ENCODE data around the gene SSR3. TPM values are rescaled to one million over a fixed set of nuclear protein-coding genes. Genes with fewer than 3 reads are reported as not detected.
A peak's percentile ranks its signal among the peaks of the same experiment; 100 is the strongest.
"Not testable (repeated sequence)": the region's sequence is repeated elsewhere in the genome, so short reads cannot be mapped to it uniquely, and the experiment has no call there.

Gene SSR3
- 74.9 TPM for total RNA-seq

DNA sequence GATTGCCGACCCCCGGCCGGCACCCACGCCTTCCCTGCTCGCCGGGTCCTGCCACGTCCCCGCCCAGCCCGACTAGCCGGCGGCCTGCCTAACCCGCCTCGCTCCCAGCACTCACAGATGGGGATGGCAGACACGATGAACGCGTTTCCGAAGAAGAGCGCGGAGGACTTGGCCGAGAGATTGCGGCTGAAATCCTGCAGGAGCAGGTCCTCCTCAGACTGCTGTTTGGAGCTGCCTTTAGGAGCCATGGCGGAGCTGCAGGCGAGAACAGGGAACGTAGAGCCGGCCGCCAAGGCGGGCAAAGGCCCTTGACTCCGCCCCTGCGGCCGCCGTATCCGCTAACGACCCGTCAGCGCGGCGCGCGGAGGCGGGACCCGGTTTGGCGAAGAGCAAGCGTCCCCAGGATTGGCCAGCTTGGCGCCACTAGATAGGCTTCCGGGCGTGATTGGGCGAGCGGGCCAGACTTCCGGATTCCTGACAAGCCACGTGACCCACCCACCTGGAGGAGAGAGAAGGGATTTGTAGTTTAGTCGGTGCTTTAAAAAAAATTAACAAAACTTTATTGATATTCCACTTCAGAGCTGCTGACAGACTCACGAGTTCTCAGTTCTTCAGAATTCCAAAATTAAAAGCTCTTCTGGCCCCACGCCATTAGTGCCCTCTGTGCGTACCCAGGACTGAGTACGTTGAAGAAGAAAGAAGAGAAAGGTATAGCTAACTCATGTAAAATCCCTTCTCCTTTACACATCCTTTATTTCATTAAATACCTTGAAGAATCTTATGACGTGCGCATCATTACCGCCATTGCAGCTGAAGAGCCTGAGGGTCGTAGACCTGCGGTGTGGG lies at the start of gene SSR3:
SSR3 (minus strand) TSS at position 276 of the 846 bp plus-strand sequence; CDS start at position 248, 28 bp downstream.
- peak; percentile 100 for DNase-seq

DNA sequence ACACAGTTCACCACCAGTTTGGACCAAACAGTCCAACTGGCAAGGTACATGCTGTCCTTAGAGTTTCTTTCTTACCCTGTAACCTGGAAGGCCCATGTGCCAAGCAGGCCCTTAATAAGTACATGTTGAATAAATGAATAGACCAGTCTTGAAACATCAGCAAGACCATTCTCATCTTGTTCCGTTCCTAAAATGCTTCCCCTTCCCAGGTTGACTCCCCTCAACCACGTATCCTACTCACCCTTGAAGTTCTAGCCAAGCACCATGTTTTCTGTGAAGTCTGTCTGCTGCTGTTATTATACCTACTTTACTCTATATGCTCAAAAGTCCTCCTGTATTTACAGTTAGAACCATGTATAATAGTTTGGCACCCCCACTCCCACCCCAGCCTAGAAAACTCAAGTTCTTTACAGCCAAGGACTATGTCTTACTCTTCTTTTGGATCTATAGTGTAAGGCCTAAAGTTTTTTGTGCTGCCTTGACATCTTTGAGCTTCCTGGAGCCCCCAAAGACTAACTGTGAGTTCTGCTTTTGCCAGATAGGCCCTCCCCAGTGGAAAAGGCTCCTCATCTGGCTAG lies 49.2 kb upstream of the SSR3 start:
- DNase-seq: no peak

DNA sequence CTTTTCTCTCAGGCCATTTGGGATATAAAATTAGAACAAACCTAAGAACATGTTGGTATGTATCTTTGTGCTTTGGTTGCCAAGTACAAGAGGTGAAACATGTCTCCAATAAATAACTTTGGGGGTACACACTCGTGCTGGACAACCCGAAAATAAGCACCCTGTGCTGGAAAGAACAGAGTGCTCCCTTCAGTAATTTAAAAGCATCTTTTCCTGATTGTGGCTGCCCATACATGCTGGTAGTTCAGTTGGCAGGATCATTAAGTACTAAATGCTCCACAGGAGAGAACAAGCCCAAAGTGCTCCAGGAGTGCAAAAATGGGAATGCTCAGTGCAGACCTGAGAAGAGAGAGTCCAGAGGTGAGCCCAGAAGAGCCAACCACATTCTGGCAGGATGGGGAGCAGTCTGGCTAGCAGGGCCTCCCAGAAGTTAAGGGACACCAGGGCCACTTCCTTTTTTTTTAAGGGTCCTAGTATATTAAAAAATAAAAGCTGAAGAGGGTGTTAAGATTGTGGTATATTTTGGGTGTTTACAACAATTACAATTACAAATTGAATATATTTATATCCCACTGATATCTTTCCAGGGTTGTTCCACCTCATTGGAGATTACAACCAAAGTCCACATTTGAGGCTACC lies 48.6 kb upstream of the SSR3 start:
- DNase-seq: no peak

DNA sequence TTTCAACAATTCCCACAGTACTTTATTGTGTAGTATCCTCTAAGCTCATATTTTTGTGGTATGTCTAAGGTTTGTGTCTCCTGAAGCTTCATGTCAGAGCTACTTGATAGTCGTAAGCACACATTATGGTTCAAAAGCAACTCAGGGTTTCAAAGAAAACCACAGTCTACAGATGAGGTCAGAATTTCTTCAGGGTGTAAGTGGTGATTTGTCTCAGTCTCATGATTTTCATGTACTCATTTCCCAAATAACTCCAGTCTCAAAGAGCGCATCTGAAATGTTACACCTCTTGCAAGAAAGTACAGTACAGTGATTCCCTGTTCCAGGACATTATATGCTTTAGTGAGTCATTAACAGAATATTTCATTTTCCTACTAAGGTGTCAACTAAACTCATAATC lies 47.5 kb upstream of the SSR3 start:
- DNase-seq: no peak

DNA sequence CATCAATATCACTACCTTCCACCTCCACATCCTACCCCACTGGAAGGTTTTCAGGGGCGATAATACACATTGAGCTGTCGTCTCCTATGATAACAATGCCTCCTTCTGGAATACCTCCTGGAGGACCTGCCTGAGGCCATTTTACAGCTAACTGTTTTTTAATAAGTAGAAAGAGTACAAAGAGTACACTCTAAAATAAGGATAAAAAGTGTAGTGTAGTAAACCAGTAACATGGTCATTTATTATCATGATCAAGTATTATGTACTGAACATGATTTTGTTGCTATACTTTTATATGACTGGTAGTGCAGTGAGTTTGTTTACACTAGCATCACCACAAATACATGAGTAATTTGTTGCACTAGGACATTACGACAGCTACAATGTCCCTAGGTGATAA lies 46.6 kb upstream of the SSR3 start:
- no peak for DNase-seq

DNA sequence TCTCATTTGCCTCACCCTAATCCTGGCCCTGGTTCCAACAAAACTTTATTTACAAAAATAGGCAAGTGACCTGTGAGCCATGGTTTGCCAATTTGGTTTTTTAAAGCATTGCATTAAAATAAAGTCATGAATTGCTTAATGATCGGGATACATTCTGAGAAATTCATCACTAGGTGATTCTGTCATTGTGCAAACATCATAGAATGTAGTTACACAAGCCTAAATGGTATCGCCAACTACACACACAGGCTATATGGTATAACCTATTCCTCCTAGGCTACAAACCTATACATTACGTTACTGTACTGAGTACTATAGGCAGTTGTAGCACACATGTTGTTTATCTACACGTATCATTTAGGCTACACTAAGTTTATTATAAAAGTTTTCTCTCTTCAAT lies 45.9 kb upstream of the SSR3 start:
- DNase-seq: no peak

DNA sequence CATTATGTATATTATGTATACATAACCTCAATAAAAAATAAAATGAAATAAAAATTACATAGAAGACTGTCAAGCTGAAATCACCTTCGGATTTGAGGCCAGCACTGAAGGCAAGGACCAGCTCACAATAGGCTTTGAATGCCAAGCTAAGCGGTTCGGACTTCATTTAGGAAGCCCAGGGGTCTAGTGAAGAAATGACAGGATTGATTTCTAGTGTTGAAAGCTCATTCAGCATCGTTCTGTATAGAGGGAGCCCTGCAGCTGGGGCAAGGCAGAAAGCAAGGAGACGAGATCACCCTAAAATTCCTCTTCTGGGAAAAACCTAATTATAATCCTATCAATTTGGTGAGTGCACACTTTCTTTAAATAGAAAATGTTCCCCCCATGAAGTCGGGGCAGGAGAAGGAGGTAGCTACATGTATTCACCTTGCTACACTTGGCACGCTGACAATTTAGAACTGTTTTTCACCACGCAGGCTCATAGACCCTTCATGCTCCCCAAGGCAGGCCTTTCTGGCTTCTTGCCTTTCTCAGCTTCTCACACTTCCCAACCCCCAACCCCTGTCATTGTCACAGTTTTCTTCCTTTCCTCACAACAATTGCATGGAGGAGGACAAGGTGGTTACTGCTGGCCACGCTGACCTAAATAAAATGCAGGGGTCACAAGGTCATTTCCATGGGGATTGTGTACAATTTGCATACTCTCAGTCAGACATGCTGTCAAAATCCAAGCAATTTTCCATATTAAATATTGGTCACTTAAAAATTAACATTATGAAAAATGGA lies 44.4 kb upstream of the SSR3 start:
- no peak for DNase-seq

DNA sequence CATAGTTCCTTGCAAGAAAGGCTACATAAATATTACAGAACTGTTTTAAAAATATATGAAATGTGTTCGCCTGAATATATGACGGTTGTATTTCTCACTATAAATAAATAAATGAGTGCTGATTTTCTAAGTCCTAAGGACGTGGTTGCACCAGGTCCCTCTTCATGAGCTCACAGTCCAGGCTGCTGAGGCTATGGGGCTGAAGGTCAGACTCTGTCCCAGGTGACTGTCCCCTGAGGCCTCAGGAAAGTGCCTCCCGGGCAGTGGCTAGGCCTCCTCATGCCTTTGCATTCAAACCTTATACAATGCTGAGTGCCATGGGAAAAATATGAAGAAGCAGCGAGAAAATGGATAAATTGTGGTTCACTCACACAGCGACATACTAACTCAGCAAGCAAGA lies 43.5 kb upstream of the SSR3 start:
- no peak for DNase-seq

DNA sequence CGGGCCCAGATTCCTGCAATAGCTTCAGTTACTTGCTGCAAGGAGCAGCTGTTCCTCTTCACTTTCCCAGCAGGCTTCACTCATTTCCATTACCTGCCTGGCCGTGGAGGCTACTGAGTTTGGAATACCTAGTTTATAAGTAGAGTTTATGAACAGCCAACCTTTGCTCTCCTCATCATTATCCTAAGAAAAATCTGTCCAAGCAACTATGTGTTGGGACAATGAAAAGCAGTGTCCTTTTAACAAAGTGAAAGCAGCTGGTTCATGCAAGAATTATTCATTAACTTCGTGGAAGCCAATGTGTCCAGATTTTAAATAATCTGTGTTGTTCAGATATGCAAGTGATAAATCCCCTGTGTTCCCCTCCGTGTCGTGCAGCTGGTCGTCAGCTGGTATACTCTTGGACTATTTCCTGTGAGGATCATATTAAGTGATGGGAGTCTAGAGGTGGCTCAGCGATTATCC lies 39.3 kb upstream of the SSR3 start:
- DNase-seq: peak; percentile 52

DNA sequence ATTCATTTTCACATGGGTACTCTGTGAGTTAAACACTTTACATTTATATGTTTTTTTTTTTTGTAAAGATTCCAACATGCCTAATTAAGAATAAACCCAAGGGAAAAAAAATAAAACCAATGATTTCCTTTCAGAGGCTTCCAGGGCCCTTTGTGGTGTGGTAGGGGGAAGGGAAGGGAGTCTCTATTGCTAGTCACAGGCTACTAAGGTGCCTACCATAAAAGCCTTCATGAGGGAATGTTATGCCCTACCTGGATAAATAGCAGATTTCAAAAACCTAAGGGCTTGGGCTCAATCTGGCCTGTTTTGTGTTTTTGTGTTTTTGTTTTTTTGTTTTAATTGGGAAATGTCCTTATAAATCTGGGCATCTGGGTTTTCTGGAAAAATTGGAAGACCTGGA lies 38.9 kb upstream of the SSR3 start:
- no peak for DNase-seq

DNA sequence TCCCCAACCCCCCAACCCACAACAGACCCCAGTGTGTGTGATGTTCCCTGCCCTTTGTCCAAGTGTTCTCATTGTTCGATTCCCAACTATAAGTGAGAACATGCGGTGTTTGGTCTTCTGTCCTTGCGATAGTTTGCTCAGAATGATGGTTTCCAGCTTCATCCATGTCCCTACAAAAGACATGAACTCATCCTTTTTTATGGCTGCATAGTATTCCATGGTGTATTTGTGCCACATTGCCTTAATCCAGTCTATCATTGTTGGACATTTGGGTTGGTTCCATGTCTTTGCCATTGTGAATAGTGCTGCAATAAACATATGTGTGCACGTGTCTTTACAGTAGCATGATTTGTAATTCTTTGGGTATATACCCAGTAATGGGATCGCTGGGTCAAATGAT lies 34.9 kb upstream of the SSR3 start:
- not testable (repeated sequence) for DNase-seq

DNA sequence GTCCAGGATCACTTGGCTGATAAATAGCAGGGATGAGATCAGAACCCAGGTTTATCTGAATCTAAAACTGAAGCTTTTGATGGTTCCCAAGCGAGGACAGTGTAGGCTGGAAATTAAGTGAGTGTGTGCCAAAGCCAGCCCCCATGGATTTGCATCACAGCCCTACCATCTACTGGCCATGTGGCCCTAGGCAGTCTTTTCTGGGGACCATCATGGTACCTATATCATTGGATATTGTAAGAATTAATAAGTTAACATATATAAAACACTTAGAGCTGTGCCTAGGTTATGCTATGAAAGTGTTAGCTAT lies 32.8 kb upstream of the SSR3 start:
- DNase-seq: no peak

DNA sequence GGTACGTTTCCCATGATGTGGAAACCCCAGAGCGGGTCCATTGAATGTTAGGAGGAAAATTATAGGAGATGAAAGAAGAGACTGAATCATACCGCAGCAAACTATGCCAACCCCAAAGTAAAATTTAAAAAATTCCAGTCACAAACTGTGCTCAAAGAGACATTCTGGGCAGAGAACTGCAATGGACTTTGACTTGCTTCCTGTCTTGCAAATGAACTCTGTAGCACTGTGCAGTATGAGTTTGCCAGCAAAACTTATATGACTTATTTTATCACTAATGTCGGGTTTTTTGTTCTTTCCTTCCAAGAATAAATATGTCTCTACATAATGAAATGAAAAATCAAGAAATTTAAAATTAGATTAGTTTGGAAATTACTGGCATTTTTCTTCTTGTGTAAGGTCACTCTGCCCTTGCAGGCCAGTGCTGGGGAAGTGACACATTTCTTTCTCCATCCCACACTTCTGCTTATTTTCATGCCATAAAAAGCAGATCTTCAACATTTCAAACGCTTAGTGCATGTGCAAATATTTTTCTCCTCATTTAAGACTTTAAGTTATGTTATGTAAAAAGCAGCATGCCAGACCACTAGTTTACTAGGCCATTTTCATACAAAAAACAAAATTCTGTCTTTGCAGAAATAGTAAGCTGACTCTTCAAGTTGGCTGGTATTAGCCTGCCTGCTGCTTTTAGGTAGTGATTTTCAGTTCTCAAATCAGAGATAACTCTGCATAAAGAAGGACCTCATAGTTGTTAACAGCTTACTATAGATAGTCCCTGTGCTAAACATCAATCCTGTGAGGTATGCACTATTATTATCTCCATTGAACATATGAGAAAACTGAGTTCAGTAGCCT lies 32.2 kb upstream of the SSR3 start:
- no peak for DNase-seq

DNA sequence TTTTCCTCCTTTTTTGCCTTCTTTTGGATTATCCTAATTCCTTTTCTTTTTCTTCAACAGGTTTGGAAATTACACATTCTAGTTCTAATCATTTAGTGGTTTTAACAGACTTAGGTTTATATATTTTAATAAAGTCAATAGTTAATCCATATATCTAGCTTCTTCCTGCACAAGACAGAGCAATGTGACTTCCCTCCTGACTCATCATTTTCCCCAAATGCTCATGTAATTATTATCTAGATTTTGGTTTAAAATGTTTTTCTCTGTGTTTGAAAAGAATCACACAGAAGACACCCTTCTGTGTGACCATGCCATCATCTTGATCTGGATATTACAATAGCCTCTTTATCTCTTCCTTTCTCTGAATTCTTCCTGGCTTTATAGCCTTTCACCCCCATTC lies 28.6 kb upstream of the SSR3 start:
- DNase-seq: no peak

DNA sequence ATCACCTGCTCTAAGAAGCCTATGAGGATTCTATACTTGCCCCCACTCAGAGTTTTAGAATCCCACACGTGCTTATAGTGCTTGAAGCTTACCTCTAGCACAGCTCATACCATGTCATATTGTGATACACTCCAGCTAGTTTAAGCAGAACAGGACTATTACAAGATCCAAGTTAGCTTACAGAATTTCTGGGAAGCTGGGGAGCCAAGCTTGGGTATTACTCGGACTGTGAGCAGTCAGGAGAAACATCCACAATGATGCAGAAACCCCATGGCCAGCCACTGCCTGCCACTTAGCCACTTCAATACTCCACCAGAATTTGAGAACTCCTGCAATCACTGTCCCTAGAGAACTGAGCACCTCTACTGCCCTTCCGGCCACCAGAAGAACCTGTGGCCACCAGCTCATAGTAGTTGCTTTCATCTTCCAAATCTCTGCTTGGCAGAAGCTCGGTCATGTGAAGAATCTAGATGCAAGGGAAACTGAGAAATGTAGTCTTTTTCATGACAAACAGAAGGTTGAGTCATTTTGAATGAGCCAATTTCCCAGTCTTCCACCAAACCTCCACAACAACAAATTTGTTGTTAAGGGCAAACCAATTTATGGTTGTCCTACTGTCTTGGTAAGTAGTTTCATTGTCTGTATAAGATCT lies 27.7 kb upstream of the SSR3 start:
- DNase-seq: no peak

DNA sequence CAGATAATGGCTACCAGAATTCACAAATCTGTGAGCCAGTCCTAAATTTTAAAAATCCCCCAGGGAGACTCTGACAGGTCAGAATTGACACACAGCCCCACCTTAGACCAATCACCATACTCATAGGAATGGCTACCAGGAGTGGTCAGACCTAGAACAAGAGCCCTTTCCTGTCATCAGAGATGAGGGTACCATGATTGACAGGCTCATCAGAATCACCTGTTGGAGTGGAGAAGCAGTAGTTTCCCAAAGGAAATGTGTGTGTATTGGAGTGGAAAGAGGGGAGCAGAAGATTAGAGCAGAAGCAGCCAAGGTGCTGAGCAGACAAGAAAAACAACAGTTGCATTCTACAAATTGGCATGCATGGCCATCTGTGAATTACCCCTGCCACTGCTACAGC lies 27.0 kb upstream of the SSR3 start:
- DNase-seq: no peak

DNA sequence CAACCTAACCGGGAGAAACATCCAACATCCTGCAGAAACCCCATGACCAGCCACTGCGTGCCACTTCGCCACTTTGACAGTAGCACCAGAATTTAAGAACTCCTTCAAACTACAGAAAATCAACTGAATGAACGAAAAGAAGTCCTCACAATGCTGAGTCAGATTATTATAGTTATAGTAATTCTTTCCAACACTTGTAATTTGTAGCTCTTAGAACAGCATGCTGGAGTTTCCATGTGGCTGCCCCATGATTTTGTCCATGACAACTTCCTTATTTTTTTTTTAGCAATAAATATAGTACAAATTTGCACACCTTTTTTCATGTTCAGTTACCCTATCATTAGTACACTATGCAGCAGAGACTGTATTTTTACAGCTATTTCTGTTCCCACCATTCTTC lies 26.1 kb upstream of the SSR3 start:
- no peak for DNase-seq

DNA sequence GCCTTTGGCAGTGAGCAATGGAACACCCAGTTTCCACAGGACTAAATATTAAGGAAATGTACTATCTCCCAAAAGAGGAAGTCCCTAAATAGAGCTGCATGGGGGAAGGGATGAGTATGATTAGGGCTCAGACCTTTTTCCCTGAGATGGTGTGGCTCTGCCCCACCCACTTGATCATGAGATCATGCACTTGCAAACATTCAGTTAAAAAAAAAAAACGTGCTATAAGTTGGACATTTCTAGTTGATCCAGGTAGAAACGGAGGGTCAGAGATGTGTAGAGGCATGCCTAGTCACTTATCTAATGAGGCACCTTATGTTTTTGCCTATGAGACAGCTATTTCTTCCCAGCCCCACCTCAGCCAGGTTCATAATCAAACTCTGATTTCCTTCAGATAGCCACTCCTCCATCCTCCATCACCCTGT lies 24.5 kb upstream of the SSR3 start:
- no peak for DNase-seq

DNA sequence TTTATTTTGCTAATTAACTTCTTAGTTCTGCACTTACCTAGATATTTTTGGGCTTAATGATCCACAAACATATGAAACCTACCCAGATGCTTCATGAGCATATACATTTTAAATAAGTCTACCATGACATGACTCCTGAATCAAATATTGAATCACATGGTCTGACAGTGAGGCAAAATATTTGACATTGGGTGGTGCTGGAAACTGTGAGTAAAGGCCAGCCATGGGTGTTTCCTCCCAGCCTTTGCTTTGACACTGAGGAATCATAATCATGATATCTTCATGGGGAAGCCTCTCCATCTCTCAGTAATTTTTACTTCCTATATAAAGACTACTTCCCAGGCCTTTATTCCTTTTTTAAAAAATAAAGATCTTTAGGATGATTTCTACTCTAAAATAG lies 22.8 kb upstream of the SSR3 start:
- no peak for DNase-seq

DNA sequence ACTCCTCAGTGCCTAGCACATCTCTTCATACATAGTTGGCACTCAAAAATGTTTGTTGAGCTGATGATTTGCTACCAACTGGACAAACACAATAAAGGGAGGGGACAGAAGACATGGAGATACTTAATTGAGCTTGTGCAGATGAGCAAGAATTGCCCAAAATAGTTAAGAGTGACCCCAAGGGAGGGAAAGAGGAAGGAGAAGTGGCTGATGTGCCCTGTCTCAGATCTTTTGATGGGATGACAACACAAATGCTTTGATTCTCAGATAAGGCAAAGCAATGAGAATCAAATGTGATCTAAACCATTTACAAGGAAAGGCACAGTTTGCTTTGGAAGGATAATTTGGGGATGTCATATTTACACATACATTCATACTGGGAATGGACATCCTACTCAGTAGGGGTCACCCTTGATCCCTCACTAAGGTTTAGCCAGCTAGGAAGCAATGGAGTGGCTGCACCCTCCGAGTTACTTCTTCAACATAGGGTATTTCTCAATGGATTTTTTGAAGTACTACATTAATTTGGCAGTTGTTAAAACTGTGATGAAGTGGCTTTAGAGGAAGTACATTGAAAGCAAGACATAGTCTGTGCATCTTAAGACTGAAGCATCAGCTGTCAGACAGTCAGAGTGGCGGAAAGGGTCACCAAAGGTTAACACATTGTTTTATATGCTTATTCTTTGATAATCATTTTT lies 21.9 kb upstream of the SSR3 start:
- no peak for DNase-seq

DNA sequence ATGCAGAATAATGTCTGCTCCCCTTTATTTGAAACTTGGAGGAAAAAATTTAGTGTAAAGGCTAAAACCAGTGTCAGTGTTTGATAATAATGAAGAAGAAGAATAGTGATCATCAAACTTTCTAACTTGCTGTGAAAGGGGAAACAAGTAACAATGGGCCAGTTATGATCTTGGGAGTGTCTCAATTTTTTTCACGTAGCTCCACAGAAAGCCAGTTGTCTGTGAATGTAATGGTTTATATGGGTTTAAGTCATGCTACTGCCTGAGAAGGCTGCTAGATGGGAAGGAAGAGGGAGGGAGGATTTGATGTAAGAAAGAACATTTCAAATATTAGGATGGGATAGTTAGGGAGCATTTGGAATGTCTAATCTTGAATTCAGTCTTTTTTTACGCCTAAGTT lies 21.1 kb upstream of the SSR3 start:
- no peak for DNase-seq
